Esophagus (tissue), 2 donors: ENCODE data around the gene KNOP1. TPM values are rescaled to one million over a fixed set of nuclear protein-coding genes. Genes with fewer than 3 reads are reported as not detected.

ENCODE experiments used
- H3K27ac ChIP-seq, 2 donors: one replicate each; pipeline ENCODE4 v1.5.1; 2013; ENCODE audit warnings: low read depth in 2 of 2, mild to moderate bottlenecking in 2 of 2, inconsistent platforms in 1 of 2, low read length in 1 of 2, moderate library complexity in 1 of 2
- H3K27me3 ChIP-seq, 2 donors: one replicate each; pipeline ENCODE4 v1.6.1; 2013; ENCODE audit warnings: low read length in 2 of 2, control low read depth in 1 of 2, mild to moderate bottlenecking in 1 of 2; ENCODE audit not compliant: insufficient read depth in 2 of 2, control insufficient read depth in 1 of 2
- H3K36me3 ChIP-seq, 2 donors: one replicate each; pipeline ENCODE4 v1.6.1; 2013; ENCODE audit warnings: low read length in 1 of 2; ENCODE audit not compliant: control insufficient read depth in 2 of 2, insufficient read depth in 2 of 2
- H3K4me1 ChIP-seq, 2 donors: one replicate each; pipeline ENCODE4 v1.6.1; 2013; ENCODE audit warnings: low read length in 1 of 2; ENCODE audit not compliant: control insufficient read depth in 2 of 2, insufficient read depth in 2 of 2
- H3K4me3 ChIP-seq, 2 donors: one replicate each; pipeline ENCODE4 v1.5.1; 2013; ENCODE audit warnings: low read length in 2 of 2, mild to moderate bottlenecking in 2 of 2, low read depth in 1 of 2, moderate library complexity in 1 of 2
- H3K9me3 ChIP-seq, 2 donors: one replicate each; pipeline ENCODE4 v1.6.1; 2013; ENCODE audit warnings: mild to moderate bottlenecking in 2 of 2, low read depth in 1 of 2, low read length in 1 of 2, moderate library complexity in 1 of 2; ENCODE audit not compliant: control insufficient read depth in 2 of 2, insufficient read depth in 1 of 2
- WGBS, 2 donors: extraction: QIAGEN DNeasy Blood & Tissue Kit; methylation state at CpG; one replicate each; pipeline ENCODE4 v1.1.7; 2013; 5-methylcytosine and 5-hydroxymethylcytosine counted together
- polyA plus RNA-seq, 2 donors: library from polyadenylated mRNA; stranded (reverse); fragments of 200-250 nt; gene quantifications; one replicate each; pipeline ENCODE4 v1.2.3, GENCODE V29; 2013
- donor health status: healthy with polysubstance abuse.
- donor health status: Bipolar disorder and iron deficiency.

Gene KNOP1
- polyA plus RNA-seq, 2 donors = 12.8 to 14.3 TPM

- Histone ChIP-seq H3K4me3 (no peak overlapping the region), H3K9me3 (no peaks in the 10 kb centered on the region), H3K27ac (no peak overlapping the region), H3K4me1 (no peaks in the 10 kb centered on the region), H3K27me3 (no peaks in the 10 kb centered on the region), H3K36me3 (peaks cover 5 to 12% of the 10 kb centered on the region in 2 donors)
- 94 to 100% methylated on average over 1 of the region's 1 CpG for WGBS, 2 donors
Observed at GRCh38 chr16:19659554-19659953, 58.5 kb downstream of the KNOP1 start.

GRCh38 chr16:19657831-19658230, 60.2 kb downstream of the KNOP1 start:
- 79 to 82% methylated on average over 4 of the region's 4 CpGs for WGBS, 2 donors
- Histone ChIP-seq H3K27ac (no peak overlapping the region), H3K27me3 (no peaks in the 10 kb centered on the region), H3K9me3 (no peaks in the 10 kb centered on the region), H3K36me3 (peaks cover 12 to 21% of the 10 kb centered on the region in 2 donors), H3K4me1 (no peaks in the 10 kb centered on the region), H3K4me3 (no peak overlapping the region)

- H3K4me3 ChIP-seq = no peak overlapping the region
- no peaks in the 10 kb centered on the region for H3K27me3 ChIP-seq
- H3K4me1 ChIP-seq = no peaks in the 10 kb centered on the region
- peaks cover 15 to 23% of the 10 kb centered on the region in 2 donors for H3K36me3 ChIP-seq
- H3K27ac ChIP-seq = no peak overlapping the region
- H3K9me3 ChIP-seq = no peaks in the 10 kb centered on the region
- 71 to 86% methylated on average over 9 of the region's 9 CpGs for WGBS, 2 donors
Observed at GRCh38 chr16:19655242-19655777, 62.7 kb downstream of the KNOP1 start.

- Histone ChIP-seq H3K9me3 (no peaks in the 10 kb centered on the region), H3K4me1 (no peaks in the 10 kb centered on the region), H3K36me3 (peaks cover 15 to 23% of the 10 kb centered on the region in 2 donors), H3K27me3 (no peaks in the 10 kb centered on the region), H3K27ac (no peak overlapping the region), H3K4me3 (no peak overlapping the region)
- 94 to 96% methylated on average over 9 of the region's 9 CpGs for WGBS, 2 donors
Observed at GRCh38 chr16:19654147-19654546, 63.9 kb downstream of the KNOP1 start.

Other genes with a start within 250 kb of the KNOP1 start
- 10 to 100 TPM; 21.4 to 28.9 TPM for gene GDE1, start 196.1 kb downstream of the KNOP1 start, polyA plus RNA-seq
- gene CCP110, start 194.3 kb downstream of the KNOP1 start, polyA plus RNA-seq = 1 to 10 TPM; 3.3 to 3.4 TPM
- 10 to 100 TPM; 21.3 to 25.3 TPM for gene VPS35L, start 162.5 kb downstream of the KNOP1 start, polyA plus RNA-seq
- gene IQCK, start within 50 bp of the KNOP1 start, polyA plus RNA-seq = 1 to 10 TPM; 4.5 to 5.3 TPM
- 1 to 10 TPM; 3.6 to 4.2 TPM for gene GPRC5B, start 166.6 kb upstream of the KNOP1 start, polyA plus RNA-seq